ENCODE results near the gene AMT. TPM values are rescaled to one million over a fixed set of nuclear protein-coding genes. Genes with fewer than 3 reads are reported as not detected.

The AMT gene
- total and polyA plus RNA-seq, 4 donors: 3.8 to 12.4 (median 8.8) TPM

GRCh38 chr3:49465270-49466034, 43.2 kb upstream of the AMT start:
- Histone ChIP-seq H3K27me3 (ENCODE audit: control insufficient read depth in 3 of 3, insufficient read depth in 3 of 3, low read length in 2 of 3) (no peaks in the 10 kb centered on the region), H3K9me3 (ENCODE audit: control insufficient read depth in 4 of 4, insufficient read depth in 3 of 4, low read length in 3 of 4) (no peaks in the 10 kb centered on the region), H3K36me3 (ENCODE audit: control insufficient read depth in 4 of 4, insufficient read depth in 4 of 4, low read length in 4 of 4) (no peaks in the 10 kb centered on the region), H3K4me3 (no peak overlapping the region), H3K27ac (ENCODE audit: low read depth in 1 of 2, low read length in 1 of 2) (peak overlapping the region in 1 of 2 donors; percentile 24), H3K9ac (ENCODE audit: insufficient read depth in 1 of 2, low read length in 2 of 2) (no peak overlapping the region), H3K4me1 (ENCODE audit: control insufficient read depth in 5 of 5, insufficient read depth in 5 of 5, low read length in 5 of 5) (peaks cover 3 to 19% (median 13%) of the 10 kb centered on the region in 5 donors)
- TF ChIP-seq CTCF (IDR thresholded peaks at IDR 0.05; ENCODE audit: control extremely low read depth, extremely low read depth): no peak
- DNase-seq (no peak), ATAC-seq (ENCODE audit: insufficient read depth, low FRiP score) (no peak)
- WGBS, 2 donors: 81 to 83% methylated on average over 17 to 18 of the region's 18 CpGs

DNA sequence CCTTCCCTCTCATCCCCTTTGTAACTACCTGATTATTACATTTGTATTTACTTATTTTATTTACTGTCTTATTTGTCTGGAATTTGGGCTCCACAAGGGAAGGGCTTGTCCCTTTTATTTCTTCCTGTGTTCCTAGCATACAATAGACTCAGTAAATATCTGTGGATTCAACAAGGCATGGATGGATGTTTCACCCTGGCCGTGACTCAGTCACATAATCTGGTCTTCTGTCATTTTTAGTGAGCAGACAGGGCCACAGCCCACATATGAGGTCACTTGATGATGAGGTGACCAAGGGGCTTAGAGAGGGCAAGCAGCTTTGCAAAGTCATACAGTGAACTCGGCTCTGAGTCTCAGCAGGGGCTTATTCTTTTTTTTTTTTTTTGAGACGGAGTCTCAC, 39.9 kb upstream of the AMT start:
- no peak for TF ChIP-seq CTCF (IDR thresholded peaks at IDR 0.05; ENCODE audit: control extremely low read depth, extremely low read depth)
- Histone ChIP-seq H3K36me3 (ENCODE audit: control insufficient read depth in 4 of 4, insufficient read depth in 4 of 4, low read length in 4 of 4) (no peaks in the 10 kb centered on the region), H3K9ac (ENCODE audit: insufficient read depth in 1 of 2, low read length in 2 of 2) (no peak overlapping the region), H3K9me3 (ENCODE audit: control insufficient read depth in 4 of 4, insufficient read depth in 3 of 4, low read length in 3 of 4) (no peaks in the 10 kb centered on the region), H3K4me1 (ENCODE audit: control insufficient read depth in 5 of 5, insufficient read depth in 5 of 5, low read length in 5 of 5) (peaks cover 0 to 17% (median 16%) of the 10 kb centered on the region in 5 donors), H3K4me3 (no peak overlapping the region), H3K27me3 (ENCODE audit: control insufficient read depth in 3 of 3, insufficient read depth in 3 of 3, low read length in 2 of 3) (no peaks in the 10 kb centered on the region), H3K27ac (ENCODE audit: low read depth in 1 of 2, low read length in 1 of 2) (peak overlapping the region in 1 of 2 donors; percentile 68)
- DNase-seq (no peak), ATAC-seq (ENCODE audit: insufficient read depth, low FRiP score) (no peak)
- 69 to 70% methylated on average over 2 to 3 of the region's 3 CpGs for WGBS, 2 donors

DNA sequence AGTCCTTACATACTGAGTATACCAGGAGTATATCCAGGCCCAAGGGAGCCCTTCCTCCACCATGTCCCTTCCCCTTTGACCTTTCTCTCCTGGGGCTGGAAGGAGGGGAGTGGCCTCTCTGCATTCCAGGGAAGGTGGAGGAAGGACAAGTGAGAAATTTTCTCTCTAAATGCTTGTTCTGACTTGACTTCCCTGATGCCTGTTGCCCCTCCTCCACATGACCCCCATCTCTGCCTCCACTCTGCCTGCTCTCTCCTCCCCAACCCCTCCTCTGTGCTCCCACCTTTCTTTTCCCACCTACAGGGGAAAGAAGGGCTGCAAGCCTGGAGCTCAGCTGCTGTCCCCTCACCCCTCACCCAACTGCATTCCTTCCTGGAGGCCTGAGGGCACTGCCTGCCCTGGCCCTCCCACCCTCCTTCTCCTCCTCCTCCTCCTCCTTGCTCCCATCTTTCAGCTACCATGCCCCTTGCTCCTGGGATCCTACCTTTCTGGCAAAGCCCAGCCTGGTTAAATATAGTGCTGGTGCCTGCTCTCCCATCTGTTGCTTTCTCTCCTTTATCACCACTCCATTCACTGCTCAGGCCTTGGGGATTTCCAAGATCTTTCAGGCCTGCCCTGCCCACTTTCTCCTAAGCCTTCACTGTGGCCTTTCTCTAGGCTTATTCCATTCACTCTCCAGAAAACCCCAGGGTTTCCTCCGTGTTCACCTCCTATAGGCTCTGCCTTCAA, 39.3 kb upstream of the AMT start:
- no peak for TF ChIP-seq CTCF (IDR thresholded peaks at IDR 0.05; ENCODE audit: control extremely low read depth, extremely low read depth)
- DNase-seq (peak; percentile 45 to 68 (median 54)), ATAC-seq (ENCODE audit: insufficient read depth, low FRiP score) (peak; percentile 10)
- no peaks in the 10 kb centered on the region for H3K36me3 ChIP-seq (ENCODE audit: control insufficient read depth in 4 of 4, insufficient read depth in 4 of 4, low read length in 4 of 4)
- 42 to 65% methylated on average over 1 of the region's 1 CpG for WGBS, 2 donors
- no peaks in the 10 kb centered on the region for H3K27me3 ChIP-seq (ENCODE audit: control insufficient read depth in 3 of 3, insufficient read depth in 3 of 3, low read length in 2 of 3)
- no peak overlapping the region for H3K9ac ChIP-seq (ENCODE audit: insufficient read depth in 1 of 2, low read length in 2 of 2)
- H3K27ac ChIP-seq (ENCODE audit: low read depth in 1 of 2, low read length in 1 of 2): peak overlapping the region in 1 of 2 donors; percentile 68
- no peaks in the 10 kb centered on the region for H3K9me3 ChIP-seq (ENCODE audit: control insufficient read depth in 4 of 4, insufficient read depth in 3 of 4, low read length in 3 of 4)
- H3K4me3 ChIP-seq: no peak overlapping the region
- peaks cover 0 to 17% (median 16%) of the 10 kb centered on the region in 5 donors for H3K4me1 ChIP-seq (ENCODE audit: control insufficient read depth in 5 of 5, insufficient read depth in 5 of 5, low read length in 5 of 5)
